Stomach smooth muscle (tissue), 2 donors: ENCODE measurements around the gene MYLK.

ENCODE experiments used
- H3K27ac ChIP-seq: one replicate; pipeline ENCODE4 v1.7.0; 2013; ENCODE audit warnings: mild to moderate bottlenecking, low read length, inconsistent platforms
- H3K27me3 ChIP-seq, 2 donors: one replicate each; pipeline ENCODE4 v1.7.0; 2013; ENCODE audit warnings: low read length in 2 of 2; ENCODE audit not compliant: insufficient read depth in 2 of 2, control insufficient read depth in 1 of 2
- H3K36me3 ChIP-seq, 2 donors: one replicate each; pipeline ENCODE4 v1.7.0; 2013; ENCODE audit warnings: low read length in 2 of 2; ENCODE audit not compliant: control insufficient read depth in 2 of 2, insufficient read depth in 2 of 2
- H3K4me1 ChIP-seq: one replicate; pipeline ENCODE4 v1.7.0; 2013; ENCODE audit warnings: low read length; ENCODE audit not compliant: control insufficient read depth, insufficient read depth
- H3K4me3 ChIP-seq, 2 donors: one replicate each; pipeline ENCODE4 v1.7.0; 2013; ENCODE audit warnings: low read length in 2 of 2
- H3K9ac ChIP-seq, 2 donors: one replicate each; pipeline ENCODE4 v1.7.0; 2013; ENCODE audit warnings: low read length in 2 of 2, mild to moderate bottlenecking in 1 of 2
- H3K9me3 ChIP-seq, 2 donors: one replicate each; pipeline ENCODE4 v1.7.0; 2013; ENCODE audit warnings: low read length in 2 of 2; ENCODE audit not compliant: control insufficient read depth in 2 of 2
- donor health status: healthy.
- donor health status: Pancreatic carcinoma.

The MYLK gene

DNA sequence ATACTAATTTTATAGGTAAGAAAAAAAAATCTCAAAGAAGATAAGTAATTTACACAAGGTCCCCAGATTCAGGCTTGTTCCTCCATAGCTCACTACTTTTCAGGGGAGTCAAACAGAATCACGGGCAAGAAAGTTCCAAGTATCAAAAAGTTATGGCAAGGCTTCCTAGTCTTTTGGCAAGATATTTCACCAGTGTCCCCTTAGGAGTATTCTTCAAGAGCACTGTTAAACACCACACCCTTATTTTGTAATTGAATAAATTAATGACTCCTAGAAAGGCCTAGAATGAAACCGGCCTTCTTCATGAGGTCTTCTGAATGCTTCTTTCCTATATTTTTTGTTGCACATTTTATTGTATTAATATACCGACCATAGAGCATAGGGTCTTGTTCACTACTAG, 109.7 kb downstream of the MYLK start:
- Histone ChIP-seq H3K36me3 (no peaks in the 10 kb centered on the region), H3K4me1 (peaks cover 27% of the 10 kb centered on the region), H3K4me3 (no peak overlapping the region), H3K9ac (no peak overlapping the region), H3K9me3 (no peaks in the 10 kb centered on the region), H3K27ac (peak overlapping the region; percentile 70), H3K27me3 (no peaks in the 10 kb centered on the region)

DNA sequence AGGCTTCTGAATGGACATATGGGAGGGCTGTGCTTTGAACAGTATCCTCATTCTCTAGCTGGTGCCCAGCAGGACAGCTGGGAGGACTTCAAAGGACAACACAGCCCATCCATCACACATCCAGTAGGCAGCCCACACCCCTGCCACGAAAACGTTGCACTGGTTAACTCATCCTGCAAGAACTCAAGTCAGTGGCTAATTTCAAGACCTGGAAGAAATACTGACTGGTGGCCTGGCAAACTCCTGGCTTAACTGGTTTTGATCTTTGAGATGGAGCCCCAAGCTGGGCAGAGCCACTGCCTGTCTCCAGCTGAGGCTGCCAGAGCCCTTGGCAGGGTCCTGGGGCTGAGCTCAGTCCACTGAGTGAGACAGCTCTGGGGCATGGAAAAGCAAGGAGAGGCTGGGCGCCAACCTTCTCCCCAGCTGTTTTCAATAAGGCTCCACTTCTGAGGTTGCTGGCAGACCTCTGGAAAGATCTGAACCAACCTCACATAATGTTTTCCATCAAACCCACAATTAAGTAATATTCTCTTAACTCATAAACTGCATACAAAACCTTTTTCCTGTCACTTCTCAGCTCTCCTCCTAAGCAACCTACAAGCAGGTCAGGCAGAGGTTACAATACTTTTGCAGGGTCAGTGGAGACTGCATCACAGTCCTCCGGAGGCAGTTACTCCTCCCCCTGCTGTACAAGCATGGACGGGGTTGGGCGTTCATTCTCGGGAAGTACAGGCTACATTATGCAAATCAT, 110.3 kb downstream of the MYLK start:
- Histone ChIP-seq H3K4me1 (peaks cover 23% of the 10 kb centered on the region), H3K36me3 (no peaks in the 10 kb centered on the region), H3K4me3 (peak overlapping the region in 1 of 2 donors; percentile 1), H3K27me3 (no peaks in the 10 kb centered on the region), H3K9me3 (no peaks in the 10 kb centered on the region), H3K9ac (no peak overlapping the region), H3K27ac (peak overlapping the region; percentile 70)

DNA sequence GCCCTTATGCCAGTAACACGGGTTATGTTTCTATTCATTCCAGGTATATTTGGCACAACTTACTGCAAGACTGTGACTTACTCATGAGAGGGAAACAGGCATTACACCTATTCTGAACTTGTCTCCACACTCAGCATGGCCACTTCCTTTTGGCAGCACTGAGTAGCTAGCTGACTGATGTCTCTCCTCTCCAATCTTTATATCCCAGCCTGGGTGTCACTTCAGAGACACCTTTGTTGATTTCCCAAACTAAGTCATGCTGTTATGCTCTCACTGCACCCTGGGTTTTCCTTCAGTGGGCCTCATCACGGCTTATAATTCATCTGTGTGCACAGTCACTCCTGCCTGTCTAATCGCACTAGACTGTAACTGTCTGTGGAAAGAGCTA, 114.8 kb downstream of the MYLK start:
- H3K9ac ChIP-seq: peak overlapping the region in 1 of 2 donors; percentile 5
- H3K27ac ChIP-seq: no peak overlapping the region
- H3K4me3 ChIP-seq: no peak overlapping the region
- H3K9me3 ChIP-seq: no peaks in the 10 kb centered on the region
- peaks cover 30% of the 10 kb centered on the region for H3K4me1 ChIP-seq
- H3K36me3 ChIP-seq: no peaks in the 10 kb centered on the region
- H3K27me3 ChIP-seq: no peaks in the 10 kb centered on the region

DNA sequence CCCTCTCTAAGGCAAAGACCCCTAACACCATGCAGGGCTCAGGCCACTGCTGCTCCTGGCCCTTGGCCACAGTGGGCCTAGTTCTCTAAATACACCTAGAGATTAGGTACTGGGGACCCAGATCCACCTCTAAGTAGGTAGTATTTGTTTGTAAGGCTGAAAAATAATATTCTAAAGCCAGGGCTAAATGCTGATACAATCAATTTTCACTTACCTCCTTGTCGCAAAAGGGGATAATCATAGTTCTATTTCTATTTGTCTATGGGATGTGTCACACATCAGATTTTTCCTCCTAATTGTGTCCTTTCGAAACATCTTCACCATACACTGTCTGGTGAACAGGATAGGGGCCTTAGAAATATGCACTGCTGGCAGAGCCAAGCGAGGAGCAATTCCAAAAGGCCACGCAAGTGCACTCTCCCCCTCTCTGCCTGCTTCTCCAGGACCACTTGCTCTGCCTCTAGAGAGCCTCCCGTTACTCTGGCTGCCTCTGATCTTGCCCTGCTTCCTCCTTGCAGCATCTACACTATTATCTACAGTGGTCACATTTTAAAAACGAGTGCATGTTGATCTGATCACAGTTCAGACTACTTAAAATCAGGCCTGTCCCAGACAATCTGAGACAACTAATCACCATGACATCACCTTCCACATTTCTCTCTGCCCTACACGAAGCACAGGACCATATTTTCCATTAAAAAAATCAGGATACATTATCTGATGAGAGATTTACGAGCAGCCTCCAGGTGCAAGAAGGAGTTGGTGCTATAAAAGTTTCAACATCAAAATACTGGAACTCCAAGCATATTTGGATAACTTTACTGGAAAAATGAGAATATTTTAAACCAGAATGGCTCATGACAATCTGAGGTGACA, 115.4 kb downstream of the MYLK start:
- no peaks in the 10 kb centered on the region for H3K27me3 ChIP-seq
- H3K4me3 ChIP-seq: no peak overlapping the region
- peak overlapping the region; percentile 24 for H3K27ac ChIP-seq
- no peaks in the 10 kb centered on the region for H3K36me3 ChIP-seq
- H3K9ac ChIP-seq: peak overlapping the region in 1 of 2 donors; percentile 5
- H3K9me3 ChIP-seq: no peaks in the 10 kb centered on the region
- peaks cover 25% of the 10 kb centered on the region for H3K4me1 ChIP-seq

DNA sequence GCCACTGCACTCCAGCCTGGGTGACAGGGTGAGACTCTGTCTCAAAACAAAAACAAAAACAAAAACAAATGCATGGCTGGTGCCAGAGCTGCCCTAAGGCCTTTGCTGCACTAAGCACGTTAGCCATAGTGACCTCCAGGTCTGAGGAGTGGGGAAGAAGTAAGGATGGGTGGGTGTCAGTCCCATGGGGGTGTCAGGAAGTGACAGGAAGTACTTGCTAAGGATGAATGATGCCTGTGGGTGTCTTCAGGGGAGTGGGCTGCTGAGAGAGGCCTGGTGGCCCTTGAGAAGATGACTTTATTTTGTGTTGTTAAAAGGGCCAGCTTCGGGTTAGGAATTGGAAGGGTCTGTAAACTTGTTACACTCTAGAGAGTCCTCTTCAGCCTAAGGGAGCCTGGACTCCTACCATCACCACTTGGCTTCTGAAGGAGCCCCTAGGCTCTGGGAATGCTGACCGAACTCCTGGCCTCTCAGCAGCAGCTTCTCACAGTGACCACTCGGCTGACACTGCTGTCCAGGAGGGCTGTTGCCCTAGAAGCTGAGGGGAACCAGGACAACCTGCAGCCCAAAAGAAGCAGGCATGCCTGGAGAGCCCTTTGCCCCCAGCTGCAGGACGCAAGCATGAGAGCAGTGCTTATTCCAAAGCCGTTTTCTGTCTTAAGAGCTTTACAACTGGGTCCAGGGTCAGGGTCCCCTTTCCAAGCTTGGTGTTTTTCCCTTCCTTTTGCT, 116.4 kb downstream of the MYLK start:
- Histone ChIP-seq H3K27me3 (no peaks in the 10 kb centered on the region), H3K27ac (peak overlapping the region; percentile 24), H3K4me3 (no peak overlapping the region), H3K36me3 (no peaks in the 10 kb centered on the region), H3K4me1 (peaks cover 22% of the 10 kb centered on the region), H3K9me3 (no peaks in the 10 kb centered on the region), H3K9ac (no peak overlapping the region)

DNA sequence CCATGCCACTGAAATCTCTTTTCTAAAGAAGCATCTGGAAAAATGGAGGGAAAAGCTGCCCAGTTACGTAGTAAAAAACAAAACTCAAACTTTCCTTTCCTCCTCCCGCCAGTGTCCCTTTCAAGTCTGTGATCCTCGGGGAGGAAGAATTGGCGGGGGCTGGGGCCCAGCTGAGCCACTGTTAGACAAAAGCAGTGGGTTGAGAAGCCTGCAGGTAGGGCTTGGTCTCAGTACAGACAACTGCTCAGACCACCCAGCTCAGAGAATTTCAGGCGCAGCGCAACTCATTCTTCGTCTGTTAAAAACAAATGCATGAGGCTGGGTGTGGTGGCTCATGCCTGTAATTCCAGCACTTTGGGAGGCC, 117.1 kb downstream of the MYLK start:
- H3K27me3 ChIP-seq: no peaks in the 10 kb centered on the region
- no peaks in the 10 kb centered on the region for H3K9me3 ChIP-seq
- peak overlapping the region; percentile 18 for H3K27ac ChIP-seq
- H3K9ac ChIP-seq: no peak overlapping the region
- peaks cover 26% of the 10 kb centered on the region for H3K4me1 ChIP-seq
- no peaks in the 10 kb centered on the region for H3K36me3 ChIP-seq
- H3K4me3 ChIP-seq: no peak overlapping the region

DNA sequence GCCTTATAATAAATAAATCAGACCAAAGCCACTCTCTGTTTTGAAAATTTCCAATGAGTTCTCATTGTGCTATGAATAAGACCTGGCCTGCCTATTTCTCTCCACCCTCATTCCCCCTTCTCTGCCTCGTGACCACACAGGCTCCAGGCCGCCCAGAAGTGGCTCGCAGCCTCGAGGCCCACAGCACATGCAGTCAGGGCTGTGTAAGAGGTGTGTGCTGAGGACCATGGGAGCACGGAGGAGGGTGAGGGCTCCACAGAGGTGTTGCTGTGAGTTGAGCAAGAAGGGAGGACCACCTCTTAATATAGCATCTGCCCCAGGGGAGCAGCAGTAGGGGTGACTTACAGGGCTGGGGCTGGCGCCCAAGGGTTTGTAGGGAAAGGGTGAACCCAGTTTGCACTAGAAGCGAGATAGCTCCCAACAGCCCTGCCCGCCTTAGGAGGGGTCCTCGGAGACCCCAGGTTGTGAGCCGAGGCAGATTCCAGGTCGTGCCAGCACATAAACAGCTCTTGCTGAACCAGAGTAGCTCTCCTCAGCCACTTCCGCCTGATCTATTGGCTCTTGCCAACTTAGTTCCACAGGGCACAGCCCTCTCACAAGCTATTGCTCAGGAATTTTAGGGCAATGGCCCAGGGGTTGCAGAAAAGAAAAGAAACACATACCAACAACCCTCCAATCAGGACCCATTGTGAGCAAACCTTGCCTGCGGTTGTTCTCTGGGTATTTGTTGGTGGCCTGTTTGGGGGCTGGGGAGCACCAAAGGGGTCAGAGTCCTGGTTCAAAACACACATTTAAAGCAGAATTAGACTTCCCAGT, 117.7 kb downstream of the MYLK start:
- Histone ChIP-seq H3K36me3 (no peaks in the 10 kb centered on the region), H3K9ac (no peak overlapping the region), H3K9me3 (no peaks in the 10 kb centered on the region), H3K4me3 (no peak overlapping the region), H3K27me3 (no peaks in the 10 kb centered on the region), H3K4me1 (peaks cover 26% of the 10 kb centered on the region), H3K27ac (peak overlapping the region; percentile 18)

DNA sequence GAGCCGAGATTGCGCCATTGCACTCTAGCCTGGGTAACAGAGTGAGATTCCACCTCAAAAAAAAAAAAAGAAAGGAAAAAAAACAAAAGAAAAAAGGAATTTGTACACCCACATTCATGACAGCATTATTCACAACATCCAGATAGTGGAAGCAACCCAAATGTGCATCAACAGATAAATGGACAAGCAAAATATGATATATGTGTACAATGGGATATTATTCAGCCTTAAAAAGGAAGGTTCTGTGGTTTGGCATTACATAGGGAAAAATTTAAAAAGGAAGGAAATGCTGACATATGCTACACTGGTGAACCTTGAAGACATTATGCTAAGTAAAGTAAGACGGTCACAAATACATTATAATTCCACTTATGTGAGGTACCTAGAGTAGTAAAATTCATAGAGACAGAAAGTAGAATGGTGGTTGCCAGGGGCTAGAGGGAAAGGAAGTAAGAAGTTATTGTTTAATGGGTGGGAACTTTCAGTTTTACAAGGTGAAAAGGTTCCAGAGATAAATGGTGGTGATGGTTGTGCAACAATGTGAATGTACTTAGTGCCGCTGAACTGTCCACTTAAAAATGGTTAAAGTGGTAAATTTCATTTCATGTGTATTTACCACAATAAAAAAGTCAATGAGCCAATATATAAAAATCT, 118.5 kb downstream of the MYLK start:
- Histone ChIP-seq H3K9ac (no peak overlapping the region), H3K36me3 (no peaks in the 10 kb centered on the region), H3K4me1 (peaks cover 28% of the 10 kb centered on the region), H3K27me3 (no peaks in the 10 kb centered on the region), H3K4me3 (no peak overlapping the region), H3K27ac (no peak overlapping the region), H3K9me3 (no peaks in the 10 kb centered on the region)

DNA sequence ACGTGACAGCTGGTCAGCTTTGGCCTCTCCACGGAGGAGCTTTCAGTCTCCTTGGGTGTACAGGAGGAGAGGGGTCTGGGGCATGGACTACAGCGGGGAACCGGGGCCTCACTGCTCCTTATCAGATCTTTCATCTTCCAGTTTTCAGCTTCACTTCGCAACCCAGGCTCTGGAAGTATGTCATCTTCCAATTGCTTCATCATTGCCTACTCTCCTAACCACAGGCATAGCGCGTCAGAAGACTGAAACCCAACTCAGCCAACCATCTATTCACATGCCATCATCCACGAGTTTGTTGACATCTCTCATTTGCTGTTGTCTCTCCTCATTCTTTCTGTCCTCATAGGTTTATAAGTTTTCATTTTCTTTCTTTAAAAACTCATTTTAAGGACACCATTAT, 119.5 kb downstream of the MYLK start:
- Histone ChIP-seq H3K27ac (no peak overlapping the region), H3K4me1 (peaks cover 28% of the 10 kb centered on the region), H3K27me3 (no peaks in the 10 kb centered on the region), H3K9me3 (no peaks in the 10 kb centered on the region), H3K4me3 (no peak overlapping the region), H3K36me3 (no peaks in the 10 kb centered on the region), H3K9ac (no peak overlapping the region)

DNA sequence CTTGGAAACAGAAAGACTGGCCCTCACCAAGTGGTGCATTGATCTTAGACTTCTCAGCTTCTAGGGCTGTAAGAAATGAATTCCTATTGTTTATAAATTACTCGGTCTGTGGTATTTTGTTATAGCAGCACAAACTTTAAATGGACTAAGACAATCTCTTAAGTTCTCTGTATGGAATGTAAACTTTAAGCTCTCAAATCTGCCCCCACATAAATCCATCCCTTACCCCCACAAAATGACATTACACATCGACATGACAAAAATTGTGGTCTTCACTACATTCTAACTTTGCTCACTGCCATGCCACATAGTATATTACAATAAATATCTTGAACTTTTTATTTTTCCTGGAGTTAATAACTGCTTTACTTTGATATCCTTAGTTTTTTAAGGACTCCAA, 121.3 kb downstream of the MYLK start:
- no peaks in the 10 kb centered on the region for H3K9me3 ChIP-seq
- no peak overlapping the region for H3K9ac ChIP-seq
- peaks cover 29% of the 10 kb centered on the region for H3K4me1 ChIP-seq
- H3K4me3 ChIP-seq: no peak overlapping the region
- no peaks in the 10 kb centered on the region for H3K27me3 ChIP-seq
- no peak overlapping the region for H3K27ac ChIP-seq
- H3K36me3 ChIP-seq: no peaks in the 10 kb centered on the region
